CD4-positive, alpha-beta memory T cell (primary cell): Measurements from ENCODE around the gene DICER1. TPM values are rescaled to one million over a fixed set of nuclear protein-coding genes. Genes with fewer than 3 reads are reported as not detected.

Experiments used
- CTCF ChIA-PET: fragments of 350-600 bp; sonication (Branson Sonifier 250); formaldehyde crosslinking; loops from one replicate; lab custom pipeline; 2021; ENCODE audit warnings: inconsistent platforms; ENCODE audit not compliant: partially characterized antibody; lab: Charles Lee
- POLR2A ChIA-PET: fragments of 350-600 bp; sonication (Branson Sonifier 250); formaldehyde crosslinking; loops from one replicate; lab custom pipeline; 2021; ENCODE audit not compliant: partially characterized antibody; lab: Charles Lee
- DNase-seq, 5 donors: peaks; one replicate each; pipeline versions ENCODE4 v3.0.0 to v3.0.0-alpha.2; 2020 to 2022; ENCODE audit warnings: mixed read lengths in 1 of 5
- H3K27ac ChIP-seq: one replicate; pipeline ENCODE4 v1.7.0; 2013; ENCODE audit warnings: low read depth, low read length
- H3K27me3 ChIP-seq: 2 replicates; pipeline ENCODE4 v1.7.0; 2013; ENCODE audit warnings: mild to moderate bottlenecking, low read length, moderate library complexity; ENCODE audit not compliant: insufficient read depth
- H3K36me3 ChIP-seq: 2 replicates; pipeline ENCODE4 v1.7.0; 2013; ENCODE audit warnings: mild to moderate bottlenecking, low read length, moderate library complexity; ENCODE audit not compliant: insufficient read depth
- H3K4me1 ChIP-seq: 2 replicates; pipeline ENCODE4 v1.7.0; 2013; ENCODE audit warnings: mild to moderate bottlenecking, low read length, moderate library complexity; ENCODE audit not compliant: insufficient read depth
- H3K4me3 ChIP-seq, 2 donors: one replicate each; pipeline ENCODE4 v1.7.0; 2013; ENCODE audit warnings: low read length in 2 of 2, mild to moderate bottlenecking in 1 of 2
- H3K9me3 ChIP-seq, 2 donors: one replicate each; pipeline ENCODE4 v1.7.0; 2013; ENCODE audit warnings: low read length in 2 of 2, control low read depth in 1 of 2; ENCODE audit not compliant: control insufficient read depth in 1 of 2
- H3K27ac Mint-ChIP-seq, 7 donors: one replicate each; pipeline ENCODE4 v1.8.0; 2020 to 2021; ENCODE audit warnings: mixed read lengths in 7 of 7, mild to moderate bottlenecking in 6 of 7, inconsistent platforms in 3 of 7, moderate library complexity in 3 of 7
- H3K27me3 Mint-ChIP-seq, 2 donors: one replicate each; pipeline ENCODE4 v1.8.0; 2020 to 2021; ENCODE audit warnings: mixed read lengths in 2 of 2
- H3K36me3 Mint-ChIP-seq, 2 donors: one replicate each; pipeline ENCODE4 v1.8.0; 2020 to 2021; ENCODE audit warnings: mixed read lengths in 2 of 2, inconsistent platforms in 1 of 2, mild to moderate bottlenecking in 1 of 2
- H3K4me1 Mint-ChIP-seq, 4 donors: one replicate each; pipeline ENCODE4 v1.8.0; 2020 to 2021; ENCODE audit warnings: mixed read lengths in 4 of 4, mild to moderate bottlenecking in 1 of 4
- H3K4me3 Mint-ChIP-seq, 8 donors: one replicate each; pipeline ENCODE4 v1.8.0; 2020 to 2021; ENCODE audit warnings: mixed read lengths in 8 of 8, mild to moderate bottlenecking in 7 of 8, moderate library complexity in 6 of 8, inconsistent platforms in 3 of 8
- H3K9me3 Mint-ChIP-seq, 8 donors: one replicate each; pipeline ENCODE4 v1.8.0; 2020 to 2021; ENCODE audit warnings: mixed read lengths in 8 of 8, mild to moderate bottlenecking in 5 of 8, inconsistent platforms in 3 of 8, moderate library complexity in 1 of 8
- intact Hi-C: fragments of 100-400 bp; cut with micrococcal nuclease; formaldehyde crosslinking; loops from one replicate; pipeline ENCODE4 v1.15.1; 2023
- polyA plus RNA-seq, 2 donors: library from polyadenylated mRNA; unstranded; fragments of 300-500 nt; fragmentation: Illumina TruSeq; gene quantifications; one replicate each; pipeline ENCODE4 v1.2.3, GENCODE V29; 2021
- total RNA-seq, 2 experiments: library from RNA; stranded (reverse); gene quantifications; one replicate each; pipeline ENCODE4 v1.2.3, GENCODE V29; 2021

The DICER1 gene
- total and polyA plus RNA-seq, 4 experiments from 2014 or later = 8.8 to 62.8 (median 36.8) TPM

DNA sequence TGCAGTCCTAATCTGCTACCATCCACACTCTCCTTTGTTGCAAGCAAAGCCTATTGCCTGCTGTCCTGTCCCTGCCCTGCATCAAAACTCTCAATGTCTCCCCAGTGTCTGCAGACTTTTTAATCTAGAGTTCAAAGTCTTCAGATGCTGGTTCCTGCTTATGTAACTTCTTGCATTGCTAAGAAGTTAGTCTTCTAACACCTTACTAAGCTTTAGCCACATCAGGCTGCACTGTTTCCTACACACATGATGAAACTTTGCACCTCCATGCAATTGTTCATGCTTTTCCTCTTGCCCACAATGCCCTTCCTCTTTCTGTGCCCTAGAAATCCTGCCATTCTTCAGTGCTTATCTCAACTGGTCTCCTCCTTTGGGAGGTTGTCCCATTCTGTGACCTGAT is 16.2 kb upstream of the DICER1 start:
- H3K27ac ChIP-seq = no peak overlapping the region
- H3K27ac Mint-ChIP-seq = peak overlapping the region in 1 of 7 donors; percentile 19
- CTCF ChIA-PET = no interaction called here

DNA sequence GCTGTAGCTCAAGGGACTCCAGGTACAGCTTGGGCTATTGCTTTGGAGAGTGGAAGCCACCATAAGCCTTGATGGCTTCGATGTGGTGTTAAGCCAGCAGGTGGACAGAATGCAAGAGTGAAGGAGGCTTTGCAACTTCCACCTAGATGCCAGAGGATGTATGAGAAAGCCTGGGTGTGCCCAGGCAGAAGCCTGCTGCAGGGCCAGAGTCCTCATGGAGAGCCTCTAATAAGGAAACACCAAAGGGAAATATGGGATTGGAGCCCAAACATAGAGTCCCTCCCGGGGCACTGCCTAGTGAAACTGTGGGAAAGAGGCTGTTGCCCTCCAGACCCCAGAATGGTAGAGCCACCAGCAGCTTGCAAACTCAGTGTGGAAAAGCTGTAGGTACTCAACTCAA is 9.8 kb upstream of the DICER1 start:
- ChIA-PET POLR2A (no interaction called here), CTCF (no interaction called here)
- Histone ChIP-seq H3K4me3 (no peak overlapping the region), H3K9me3 (no peaks in the 10 kb centered on the region), H3K4me1 (no peaks in the 10 kb centered on the region), H3K27ac (no peak overlapping the region), H3K36me3 (no peaks in the 10 kb centered on the region), H3K27me3 (no peaks in the 10 kb centered on the region)
- DNase-seq = no peak
- peaks cover 0 to 21% of the 10 kb centered on the region in 2 donors for H3K36me3 Mint-ChIP-seq
- peaks cover 0 to 27% (median 21%) of the 10 kb centered on the region in 8 donors for H3K9me3 Mint-ChIP-seq
- intact Hi-C loops = no loop called here
- H3K4me1 Mint-ChIP-seq = no peaks in the 10 kb centered on the region
- H3K27ac Mint-ChIP-seq = no peak overlapping the region
- no peak overlapping the region for H3K4me3 Mint-ChIP-seq
- H3K27me3 Mint-ChIP-seq = no peaks in the 10 kb centered on the region

More for the DNA sequence above, 16.2 kb upstream of the DICER1 start:
- no peak for DNase-seq
- Mint-ChIP-seq H3K27me3 (peaks cover 0 to 2% of the 10 kb centered on the region in 2 donors), H3K4me1 (no peaks in the 10 kb centered on the region), H3K4me3 (no peak overlapping the region), H3K36me3 (no peaks in the 10 kb centered on the region), H3K9me3 (peaks cover 0 to 3% (median 0%) of the 10 kb centered on the region in 8 donors)
- no peaks in the 10 kb centered on the region for H3K27me3 ChIP-seq
- H3K9me3 ChIP-seq = no peaks in the 10 kb centered on the region
- intact Hi-C loops = no loop called here
- H3K4me1 ChIP-seq = no peaks in the 10 kb centered on the region
- H3K4me3 ChIP-seq = no peak overlapping the region
- H3K36me3 ChIP-seq = no peaks in the 10 kb centered on the region
- POLR2A ChIA-PET = no interaction called here

DNA sequence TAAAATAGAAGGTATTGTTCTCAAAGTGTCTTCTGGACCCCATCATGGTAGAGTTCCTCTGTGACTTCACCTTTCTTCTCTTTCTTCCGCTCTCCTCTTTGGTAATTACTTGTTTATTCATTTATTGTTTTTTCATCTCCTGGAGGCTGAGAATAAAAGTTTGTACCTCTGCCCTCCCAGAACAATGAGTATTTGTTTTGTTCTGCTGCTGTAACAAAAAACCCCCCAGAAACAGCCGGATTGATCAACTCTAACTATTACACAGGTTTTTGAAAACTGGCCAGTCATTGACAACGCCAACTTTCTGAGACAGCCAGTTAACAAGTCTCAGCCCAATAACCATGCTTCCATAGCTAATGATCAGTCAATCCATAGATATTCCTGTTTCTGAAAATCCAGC is 8.2 kb upstream of the DICER1 start:
- no peaks in the 10 kb centered on the region for H3K36me3 ChIP-seq
- CTCF ChIA-PET = no interaction called here
- no peaks in the 10 kb centered on the region for H3K4me1 ChIP-seq
- no peaks in the 10 kb centered on the region for H3K27me3 ChIP-seq
- no peak for DNase-seq
- no peaks in the 10 kb centered on the region for H3K27me3 Mint-ChIP-seq
- H3K27ac ChIP-seq = no peak overlapping the region
- H3K4me3 ChIP-seq = no peak overlapping the region
- peaks cover 0 to 27% (median 21%) of the 10 kb centered on the region in 8 donors for H3K9me3 Mint-ChIP-seq
- no peak overlapping the region for H3K4me3 Mint-ChIP-seq
- intact Hi-C loops = no loop called here
- no peak overlapping the region for H3K27ac Mint-ChIP-seq
- H3K4me1 Mint-ChIP-seq = peaks cover 0 to 2% (median 0%) of the 10 kb centered on the region in 4 donors
- no peaks in the 10 kb centered on the region for H3K9me3 ChIP-seq
- H3K36me3 Mint-ChIP-seq = peaks cover 0 to 21% of the 10 kb centered on the region in 2 donors
- POLR2A ChIA-PET = no interaction called here

DNA sequence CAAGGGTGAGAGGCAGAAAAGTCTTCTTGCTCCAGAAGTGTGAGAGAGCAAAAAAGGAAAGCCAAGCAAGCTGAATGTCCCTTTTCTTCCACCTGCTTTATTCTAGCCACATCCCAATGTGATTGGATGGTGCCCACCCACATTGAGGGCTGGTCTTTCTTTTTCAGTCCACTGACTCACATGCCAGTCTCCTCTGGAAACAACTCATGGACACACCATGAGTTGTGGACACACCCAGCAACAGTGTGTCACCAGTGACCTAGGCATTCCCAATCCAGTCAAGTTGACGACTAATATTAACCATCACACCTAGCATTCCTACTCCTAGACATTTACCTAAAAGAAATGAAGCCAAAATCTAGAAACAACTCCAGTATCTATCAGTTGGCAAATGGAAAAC is 7.2 kb upstream of the DICER1 start:
- DNase-seq = no peak

DNA sequence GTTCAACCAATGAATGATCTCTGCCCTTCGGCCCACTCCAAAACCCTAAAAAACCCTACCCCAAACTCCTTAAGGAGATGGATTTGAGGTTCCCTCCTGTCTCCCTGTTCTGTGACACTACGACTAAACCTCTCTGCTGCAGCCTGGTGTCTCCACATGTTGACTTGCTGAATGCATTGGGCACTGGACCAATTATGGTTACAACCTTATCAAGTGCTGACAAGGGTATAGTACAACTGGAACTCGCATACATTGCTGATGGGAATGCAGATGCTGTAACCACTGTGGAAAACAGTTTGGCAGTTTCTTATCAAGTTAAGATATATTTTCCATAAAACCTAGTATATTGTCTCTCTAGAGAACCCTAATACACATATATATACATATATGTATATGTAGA is 6.3 kb upstream of the DICER1 start:
- H3K4me3 ChIP-seq = no peak overlapping the region
- peaks cover 0 to 27% (median 20%) of the 10 kb centered on the region in 8 donors for H3K9me3 Mint-ChIP-seq
- CTCF ChIA-PET = no interaction called here
- intact Hi-C loops = no loop called here
- H3K27me3 ChIP-seq = no peaks in the 10 kb centered on the region
- DNase-seq = no peak
- H3K9me3 ChIP-seq = no peaks in the 10 kb centered on the region
- no peaks in the 10 kb centered on the region for H3K27me3 Mint-ChIP-seq
- no peak overlapping the region for H3K27ac ChIP-seq
- H3K36me3 ChIP-seq = no peaks in the 10 kb centered on the region
- H3K36me3 Mint-ChIP-seq = peaks cover 0 to 21% of the 10 kb centered on the region in 2 donors
- POLR2A ChIA-PET = no interaction called here
- peak overlapping the region in 1 of 7 donors; percentile 9 for H3K27ac Mint-ChIP-seq
- no peaks in the 10 kb centered on the region for H3K4me1 ChIP-seq
- H3K4me3 Mint-ChIP-seq = no peak overlapping the region
- H3K4me1 Mint-ChIP-seq = peaks cover 0 to 3% (median 2%) of the 10 kb centered on the region in 4 donors

More for the DNA sequence above, 7.2 kb upstream of the DICER1 start:
- Mint-ChIP-seq H3K27me3 (no peaks in the 10 kb centered on the region), H3K4me3 (no peak overlapping the region), H3K9me3 (peaks cover 0 to 27% (median 21%) of the 10 kb centered on the region in 8 donors), H3K4me1 (peaks cover 0 to 2% (median 0%) of the 10 kb centered on the region in 4 donors), H3K36me3 (peaks cover 0 to 21% of the 10 kb centered on the region in 2 donors), H3K27ac (no peak overlapping the region)
- intact Hi-C loops = no loop called here
- no peaks in the 10 kb centered on the region for H3K36me3 ChIP-seq
- CTCF ChIA-PET = no interaction called here
- H3K4me3 ChIP-seq = no peak overlapping the region
- H3K4me1 ChIP-seq = no peaks in the 10 kb centered on the region
- H3K27me3 ChIP-seq = no peaks in the 10 kb centered on the region
- no peak overlapping the region for H3K27ac ChIP-seq
- POLR2A ChIA-PET = no interaction called here
- no peaks in the 10 kb centered on the region for H3K9me3 ChIP-seq

DNA sequence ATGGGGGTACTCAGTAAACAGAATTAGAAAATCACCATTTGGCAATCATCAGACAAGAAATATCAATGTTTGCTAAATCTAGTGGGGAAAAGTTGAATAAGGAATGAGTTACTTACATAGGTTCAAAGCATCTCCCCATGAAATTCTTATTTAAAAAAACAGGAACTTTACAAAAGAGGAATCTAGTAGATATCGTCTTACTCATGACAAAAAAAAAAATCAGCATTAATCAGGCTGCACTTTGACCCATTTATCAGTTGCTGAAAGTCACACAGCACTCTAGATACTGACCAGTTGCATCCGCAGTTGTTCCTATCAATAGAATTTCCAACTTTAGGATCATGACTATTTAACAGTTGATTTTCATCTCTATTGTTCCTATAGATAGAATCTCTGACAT is 5.8 kb upstream of the DICER1 start:
- ChIA-PET POLR2A (no interaction called here), CTCF (no interaction called here)
- peaks cover 0 to 26% (median 20%) of the 10 kb centered on the region in 8 donors for H3K9me3 Mint-ChIP-seq
- no peaks in the 10 kb centered on the region for H3K36me3 ChIP-seq
- H3K4me1 Mint-ChIP-seq = peaks cover under 1 to 9% (median 4%) of the 10 kb centered on the region in 4 donors
- DNase-seq = no peak
- no peaks in the 10 kb centered on the region for H3K27me3 Mint-ChIP-seq
- no peak overlapping the region for H3K4me3 Mint-ChIP-seq
- H3K4me3 ChIP-seq = no peak overlapping the region
- H3K27me3 ChIP-seq = no peaks in the 10 kb centered on the region
- H3K4me1 ChIP-seq = peaks cover 4% of the 10 kb centered on the region
- intact Hi-C loops = no loop called here
- H3K27ac Mint-ChIP-seq = no peak overlapping the region
- no peak overlapping the region for H3K27ac ChIP-seq
- H3K36me3 Mint-ChIP-seq = peaks cover under 1 to 20% of the 10 kb centered on the region in 2 donors
- no peaks in the 10 kb centered on the region for H3K9me3 ChIP-seq

DNA sequence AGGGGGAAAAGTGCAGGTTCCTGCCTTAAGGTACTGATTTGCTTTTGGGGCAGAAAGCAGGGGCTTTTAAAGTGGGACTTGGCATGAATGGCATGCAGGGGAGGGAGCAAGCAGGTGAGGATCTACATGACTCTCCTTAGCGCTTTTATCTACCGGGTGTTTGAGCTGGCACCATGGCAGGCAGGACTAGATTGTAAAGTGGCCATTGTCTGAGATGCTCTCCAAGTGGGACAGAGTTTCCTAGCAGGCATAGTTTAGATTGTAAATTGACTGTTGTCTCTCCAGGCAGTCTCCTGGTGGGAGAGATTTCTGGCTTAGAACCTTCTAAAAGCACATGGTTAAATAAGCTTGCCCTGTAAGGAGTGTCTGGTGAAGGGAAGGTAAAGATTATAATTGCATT is 5.3 kb upstream of the DICER1 start:
- Histone ChIP-seq H3K27me3 (no peaks in the 10 kb centered on the region), H3K36me3 (no peaks in the 10 kb centered on the region), H3K4me3 (no peak overlapping the region), H3K27ac (no peak overlapping the region), H3K9me3 (no peaks in the 10 kb centered on the region), H3K4me1 (peaks cover 8% of the 10 kb centered on the region)
- Mint-ChIP-seq H3K4me3 (no peak overlapping the region), H3K27me3 (no peaks in the 10 kb centered on the region), H3K27ac (no peak overlapping the region), H3K4me1 (peaks cover 6 to 13% (median 8%) of the 10 kb centered on the region in 4 donors), H3K9me3 (peaks cover 0 to 22% (median 18%) of the 10 kb centered on the region in 8 donors), H3K36me3 (peaks cover 5 to 16% of the 10 kb centered on the region in 2 donors)
- no peak for DNase-seq
- intact Hi-C loops = no loop called here
- CTCF ChIA-PET = interaction anchor here (1.2 kb wide), 1 partner anchor 13 kb away, joined by 5 read pairs; no protein-coding TSS in a partner anchor
- POLR2A ChIA-PET = no interaction called here
